Trophoblast cell (in vitro differentiated cells and primary cell): ENCODE measurements around the gene BTBD10.

Source experiments
- DNase-seq, 2 donors: peaks; one replicate each; pipeline ENCODE4 v3.0.0-alpha.2; 2016
- H2AFZ ChIP-seq: 2 replicates; pipeline ENCODE4 v1.6.1; 2013; ENCODE audit warnings: low read length, moderate library complexity, mild to moderate bottlenecking; ENCODE audit not compliant: insufficient read depth, poor library complexity
- H2AK5ac ChIP-seq: 2 replicates; pipeline ENCODE4 v1.6.1; 2013; ENCODE audit warnings: mild to moderate bottlenecking, low read length
- H2BK120ac ChIP-seq: 2 replicates; pipeline ENCODE4 v1.6.1; 2013; ENCODE audit warnings: low read length, mild to moderate bottlenecking, moderate library complexity; ENCODE audit not compliant: insufficient read depth, poor library complexity
- H2BK12ac ChIP-seq: 2 replicates; pipeline ENCODE4 v1.6.1; 2013; ENCODE audit warnings: mild to moderate bottlenecking, low read length, moderate library complexity
- H2BK5ac ChIP-seq: 2 replicates; pipeline ENCODE4 v1.6.1; 2013; ENCODE audit warnings: low read length, low read depth, moderate library complexity, mild to moderate bottlenecking; ENCODE audit not compliant: poor library complexity
- H3K14ac ChIP-seq: 2 replicates; pipeline ENCODE4 v1.6.1; 2013; ENCODE audit warnings: mild to moderate bottlenecking, low read length
- H3K18ac ChIP-seq: 2 replicates; pipeline ENCODE4 v1.6.1; 2013; ENCODE audit warnings: mild to moderate bottlenecking, low read length
- H3K23ac ChIP-seq: 2 replicates; pipeline ENCODE4 v1.6.1; 2013; ENCODE audit warnings: low read length
- H3K27ac ChIP-seq: 2 replicates; pipeline ENCODE4 v1.5.1; 2013; ENCODE audit warnings: low read depth, mild to moderate bottlenecking, inconsistent platforms, low read length, moderate library complexity
- H3K27me3 ChIP-seq: 2 replicates; pipeline ENCODE4 v1.6.1; 2013; ENCODE audit warnings: inconsistent platforms, mild to moderate bottlenecking, low read length, moderate library complexity; ENCODE audit not compliant: insufficient read depth
- H3K36me3 ChIP-seq, 2 experiments: 1 replicate in 1 of 2; 2 replicates in 1 of 2; pipeline ENCODE4 v1.6.1; 2013; ENCODE audit warnings: low read length in 2 of 2, mild to moderate bottlenecking in 2 of 2, moderate library complexity in 1 of 2; ENCODE audit not compliant: insufficient read depth in 2 of 2, control insufficient read depth in 1 of 2
- H3K4ac ChIP-seq: 2 replicates; pipeline ENCODE4 v1.6.1; 2013; ENCODE audit warnings: low read depth, mild to moderate bottlenecking, low read length, moderate library complexity
- H3K4me1 ChIP-seq, 2 experiments: 1 replicate in 1 of 2; 2 replicates in 1 of 2; pipeline ENCODE4 v1.6.1; 2013; ENCODE audit warnings: low read length in 2 of 2, mild to moderate bottlenecking in 2 of 2, moderate library complexity in 1 of 2; ENCODE audit not compliant: insufficient read depth in 2 of 2, control insufficient read depth in 1 of 2
- H3K4me2 ChIP-seq: 2 replicates; pipeline ENCODE4 v1.6.1; 2013; ENCODE audit warnings: inconsistent platforms, mild to moderate bottlenecking, low read length, moderate library complexity
- H3K4me3 ChIP-seq: 2 replicates; pipeline ENCODE4 v1.5.1; 2013; ENCODE audit warnings: mild to moderate bottlenecking, low read depth, low read length, inconsistent platforms
- H3K79me1 ChIP-seq: one replicate; pipeline ENCODE4 v1.6.1; 2013; ENCODE audit warnings: low read length
- H3K79me2 ChIP-seq: 2 replicates; pipeline ENCODE4 v1.6.1; 2013; ENCODE audit warnings: low read length, mild to moderate bottlenecking; ENCODE audit not compliant: control insufficient read depth, insufficient read depth, poor library complexity
- H3K9ac ChIP-seq: 2 replicates; pipeline ENCODE4 v1.6.1; 2013; ENCODE audit warnings: mild to moderate bottlenecking, low read length
- H3K9me3 ChIP-seq: 2 replicates; pipeline ENCODE4 v1.6.1; 2013; ENCODE audit warnings: low read depth, mild to moderate bottlenecking, control low read depth, inconsistent platforms, low read length; ENCODE audit not compliant: insufficient read depth
- H4K12ac ChIP-seq: 2 replicates; pipeline ENCODE4 v1.6.1; 2013; ENCODE audit warnings: low read depth, mild to moderate bottlenecking, low read length, moderate library complexity
- H4K8ac ChIP-seq: 2 replicates; pipeline ENCODE4 v1.6.1; 2013; ENCODE audit warnings: low read depth, mild to moderate bottlenecking, low read length, moderate library complexity
- H4K91ac ChIP-seq: one replicate; pipeline ENCODE4 v1.6.1; 2013; ENCODE audit warnings: low read depth, mild to moderate bottlenecking, low read length, moderate library complexity
- WGBS: extraction: QIAGEN DNeasy Blood & Tissue Kit; methylation state at CpG from one replicate; pipeline ENCODE4 v1.1.7; 2013; ENCODE audit warnings: missing lambda C conversion rate; ENCODE audit not compliant: insufficient read length, insufficient coverage; ENCODE audit errors: extremely low coverage; 5-methylcytosine and 5-hydroxymethylcytosine counted together

BTBD10 gene

GRCh38 chr11:13378316-13378715 is 84.7 kb downstream of the BTBD10 start:
- H3K9me3 ChIP-seq, result no peaks in the 10 kb centered on the region
- no peak overlapping the region for H3K9ac ChIP-seq
- no peak overlapping the region for H2AFZ ChIP-seq
- H2BK120ac ChIP-seq, result no peak overlapping the region
- H3K18ac ChIP-seq, result no peak overlapping the region
- no peak overlapping the region for H3K4ac ChIP-seq
- H2BK12ac ChIP-seq, result no peak overlapping the region
- no peaks in the 10 kb centered on the region for H3K79me1 ChIP-seq
- no peak overlapping the region for H3K4me2 ChIP-seq
- no peak overlapping the region for H3K14ac ChIP-seq
- H3K36me3 ChIP-seq, result peaks cover 12 to 23% of the 10 kb centered on the region in 2 experiments
- no peak overlapping the region for H4K8ac ChIP-seq
- H3K4me1 ChIP-seq, result peaks cover 0 to 5% of the 10 kb centered on the region in 2 experiments
- no peak overlapping the region for H4K91ac ChIP-seq
- H2BK5ac ChIP-seq, result no peak overlapping the region
- WGBS, result no CpG with 5 or more reads among the region's 2 CpGs
- peak; percentile 74 to 98 for DNase-seq
- no peaks in the 10 kb centered on the region for H3K27me3 ChIP-seq
- H3K4me3 ChIP-seq, result no peak overlapping the region
- no peaks in the 10 kb centered on the region for H3K79me2 ChIP-seq
- H2AK5ac ChIP-seq, result no peak overlapping the region
- H3K27ac ChIP-seq, result no peak overlapping the region
- H4K12ac ChIP-seq, result no peak overlapping the region
- H3K23ac ChIP-seq, result no peak overlapping the region

- Histone ChIP-seq H3K14ac (no peak overlapping the region), H3K9ac (no peak overlapping the region), H2BK120ac (no peak overlapping the region), H3K9me3 (no peaks in the 10 kb centered on the region), H2BK12ac (no peak overlapping the region), H4K12ac (no peak overlapping the region), H3K36me3 (peaks cover 16 to 26% of the 10 kb centered on the region in 2 experiments), H3K4me2 (no peak overlapping the region), H4K8ac (no peak overlapping the region), H3K23ac (no peak overlapping the region), H3K79me1 (no peaks in the 10 kb centered on the region), H3K4me3 (no peak overlapping the region), H3K27me3 (no peaks in the 10 kb centered on the region), H4K91ac (no peak overlapping the region), H3K4me1 (peaks cover 0 to 5% of the 10 kb centered on the region in 2 experiments), H2BK5ac (no peak overlapping the region), H2AFZ (no peak overlapping the region), H2AK5ac (no peak overlapping the region), H3K4ac (no peak overlapping the region), H3K79me2 (no peaks in the 10 kb centered on the region), H3K27ac (no peak overlapping the region), H3K18ac (no peak overlapping the region)
- no peak for DNase-seq
- no CpG with 5 or more reads among the region's 8 CpGs for WGBS
These were observed 86.2 kb downstream of the BTBD10 start for GRCh38 chr11:13376838-13377237.

GRCh38 chr11:13376402-13376801 is 86.6 kb downstream of the BTBD10 start:
- H2BK12ac ChIP-seq, result no peak overlapping the region
- H4K91ac ChIP-seq, result no peak overlapping the region
- H3K27me3 ChIP-seq, result no peaks in the 10 kb centered on the region
- H3K14ac ChIP-seq, result no peak overlapping the region
- no peak overlapping the region for H3K23ac ChIP-seq
- no peak overlapping the region for H2BK120ac ChIP-seq
- no CpG with 5 or more reads among the region's 5 CpGs for WGBS
- H4K8ac ChIP-seq, result no peak overlapping the region
- H3K79me1 ChIP-seq, result no peaks in the 10 kb centered on the region
- H3K4ac ChIP-seq, result no peak overlapping the region
- H2AFZ ChIP-seq, result no peak overlapping the region
- H3K4me3 ChIP-seq, result no peak overlapping the region
- H3K4me2 ChIP-seq, result no peak overlapping the region
- no peak for DNase-seq
- peaks cover 16 to 26% of the 10 kb centered on the region in 2 experiments for H3K36me3 ChIP-seq
- H4K12ac ChIP-seq, result no peak overlapping the region
- H3K79me2 ChIP-seq, result no peaks in the 10 kb centered on the region
- no peak overlapping the region for H2BK5ac ChIP-seq
- no peak overlapping the region for H2AK5ac ChIP-seq
- H3K18ac ChIP-seq, result no peak overlapping the region
- no peak overlapping the region for H3K9ac ChIP-seq
- H3K27ac ChIP-seq, result no peak overlapping the region
- H3K9me3 ChIP-seq, result no peaks in the 10 kb centered on the region
- peaks cover 0 to 5% of the 10 kb centered on the region in 2 experiments for H3K4me1 ChIP-seq

GRCh38 chr11:13375798-13376197 is 87.2 kb downstream of the BTBD10 start:
- Histone ChIP-seq H3K4me3 (no peak overlapping the region), H3K23ac (no peak overlapping the region), H2AK5ac (no peak overlapping the region), H3K36me3 (peaks cover 16 to 21% of the 10 kb centered on the region in 2 experiments), H3K9ac (no peak overlapping the region), H3K4me2 (no peak overlapping the region), H2BK120ac (no peak overlapping the region), H3K79me2 (no peaks in the 10 kb centered on the region), H3K4ac (no peak overlapping the region), H3K18ac (no peak overlapping the region), H4K8ac (no peak overlapping the region), H3K79me1 (no peaks in the 10 kb centered on the region), H4K12ac (no peak overlapping the region), H2BK12ac (no peak overlapping the region), H3K27ac (no peak overlapping the region), H4K91ac (no peak overlapping the region), H3K14ac (no peak overlapping the region), H3K4me1 (peaks cover 0 to 5% of the 10 kb centered on the region in 2 experiments), H2AFZ (no peak overlapping the region), H2BK5ac (no peak overlapping the region), H3K9me3 (no peaks in the 10 kb centered on the region), H3K27me3 (no peaks in the 10 kb centered on the region)
- DNase-seq, result no peak
